ENCODE data around the gene HHEX.

The HHEX gene

GRCh38 chr10:92693534-92693893 is 3.8 kb downstream of the HHEX start:
- no peak for DNase-seq

- no peak for DNase-seq
Observed at GRCh38 chr10:92695679-92696605, 6.2 kb downstream of the HHEX start.

- DNase-seq: no peak
Observed at GRCh38 chr10:92696606-92697383, 7.0 kb downstream of the HHEX start.

GRCh38 chr10:92697663-92698511 is 8.1 kb downstream of the HHEX start:
- no peak for DNase-seq

- DNase-seq: no peak
Observed at GRCh38 chr10:92699193-92699517, 9.4 kb downstream of the HHEX start.

- peak; percentile 47 for DNase-seq
Observed at GRCh38 chr10:92699518-92700381, 10.0 kb downstream of the HHEX start.

- no peak for DNase-seq
Observed at GRCh38 chr10:92702301-92702916, 12.7 kb downstream of the HHEX start.

- DNase-seq: peak; percentile 31
Observed at GRCh38 chr10:92712016-92712889, 22.5 kb downstream of the HHEX start.

- no peak for DNase-seq
Observed at GRCh38 chr10:92714152-92714845, 24.5 kb downstream of the HHEX start.

GRCh38 chr10:92714872-92715271 is 25.1 kb downstream of the HHEX start:
- no peak for DNase-seq

GRCh38 chr10:92719991-92720830 is 30.5 kb downstream of the HHEX start:
- DNase-seq: peak; percentile 9

GRCh38 chr10:92720831-92721165 is 31.0 kb downstream of the HHEX start:
- DNase-seq: no peak

- DNase-seq: no peak
Observed at GRCh38 chr10:92722349-92722748, 32.6 kb downstream of the HHEX start.

GRCh38 chr10:92727141-92727540 is 37.4 kb downstream of the HHEX start:
- no peak for DNase-seq

- no peak for DNase-seq
Observed at GRCh38 chr10:92727550-92727949, 37.8 kb downstream of the HHEX start.

- no peak for DNase-seq
Observed at GRCh38 chr10:92729886-92730285, 40.1 kb downstream of the HHEX start.

- DNase-seq: no peak
Observed at GRCh38 chr10:92732958-92733357, 43.2 kb downstream of the HHEX start.

GRCh38 chr10:92734301-92734700 is 44.5 kb downstream of the HHEX start:
- DNase-seq: no peak

- DNase-seq: no peak
Observed at GRCh38 chr10:92735938-92736337, 46.2 kb downstream of the HHEX start.
